Measurements from ENCODE around the gene QRSL1.

GRCh38 chr6:106608080-106608668 lies 21.2 kb upstream of the QRSL1 start:
- TF ChIP-seq, protein P1, sequence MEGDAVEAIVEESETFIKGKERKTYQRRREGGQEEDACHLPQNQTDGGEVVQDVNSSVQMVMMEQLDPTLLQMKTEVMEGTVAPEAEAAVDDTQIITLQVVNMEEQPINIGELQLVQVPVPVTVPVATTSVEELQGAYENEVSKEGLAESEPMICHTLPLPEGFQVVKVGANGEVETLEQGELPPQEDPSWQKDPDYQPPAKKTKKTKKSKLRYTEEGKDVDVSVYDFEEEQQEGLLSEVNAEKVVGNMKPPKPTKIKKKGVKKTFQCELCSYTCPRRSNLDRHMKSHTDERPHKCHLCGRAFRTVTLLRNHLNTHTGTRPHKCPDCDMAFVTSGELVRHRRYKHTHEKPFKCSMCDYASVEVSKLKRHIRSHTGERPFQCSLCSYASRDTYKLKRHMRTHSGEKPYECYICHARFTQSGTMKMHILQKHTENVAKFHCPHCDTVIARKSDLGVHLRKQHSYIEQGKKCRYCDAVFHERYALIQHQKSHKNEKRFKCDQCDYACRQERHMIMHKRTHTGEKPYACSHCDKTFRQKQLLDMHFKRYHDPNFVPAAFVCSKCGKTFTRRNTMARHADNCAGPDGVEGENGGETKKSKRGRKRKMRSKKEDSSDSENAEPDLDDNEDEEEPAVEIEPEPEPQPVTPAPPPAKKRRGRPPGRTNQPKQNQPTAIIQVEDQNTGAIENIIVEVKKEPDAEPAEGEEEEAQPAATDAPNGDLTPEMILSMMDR (IDR thresholded peaks at IDR 0.05): peak; percentile 33 to 41
- TF ChIP-seq POLR2AphosphoS5 (IDR thresholded peaks at IDR 0.05) (no peak), EP300 (IDR thresholded peaks at IDR 0.05) (no peak)

Measured in suprapubic skin (tissue), 4 donors.